ENCODE results near the gene LDB2. TPM values are rescaled to one million over a fixed set of nuclear protein-coding genes. Genes with fewer than 3 reads are reported as not detected.

Gene LDB2
- total RNA-seq, 2 donors from 2014 or later: 11.4 to 14.5 TPM

GRCh38 chr4:16714191-16714590 is 184.3 kb downstream of the LDB2 start:
- H3K4me1 Mint-ChIP-seq: no peaks in the 10 kb centered on the region
- peaks cover 11% of the 10 kb centered on the region for H3K9me3 Mint-ChIP-seq
- no peak for TF ChIP-seq CTCF (conservative IDR thresholded peaks at IDR 0.05)
- Histone ChIP-seq H3K36me3 (ENCODE audit: control insufficient read depth, insufficient read depth, low read length) (no peaks in the 10 kb centered on the region), H3K4me3 (ENCODE audit: low read length) (no peak overlapping the region), H3K27me3 (ENCODE audit: control insufficient read depth, insufficient read depth, low read length, poor library complexity, severe bottlenecking) (no peaks in the 10 kb centered on the region), H3K9me3 (ENCODE audit: control insufficient read depth, low read length) (peaks cover 8% of the 10 kb centered on the region), H3K4me1 (ENCODE audit: control insufficient read depth, insufficient read depth, low read length) (no peaks in the 10 kb centered on the region), H3K27ac (ENCODE audit: low read depth, low read length) (no peak overlapping the region), H3K9ac (ENCODE audit: extremely low read depth, low read length, poor library complexity, severe bottlenecking) (no peak overlapping the region)
- no peak for DNase-seq
- WGBS, 2 experiments (ENCODE audit: insufficient coverage in 1 of 2, insufficient read length in 1 of 2): 100% methylated on average over 1 of the region's 1 CpG; no CpG with 5 or more reads in 1 of the 2 experiments
- peaks cover 2% of the 10 kb centered on the region for H3K27me3 Mint-ChIP-seq (ENCODE audit: insufficient read depth)
- no peak overlapping the region for H3K27ac Mint-ChIP-seq
- H3K4me3 Mint-ChIP-seq: no peak overlapping the region
- H3K36me3 Mint-ChIP-seq (ENCODE audit: low read depth): no peaks in the 10 kb centered on the region

- no peak overlapping the region for H3K4me3 Mint-ChIP-seq
- no peak overlapping the region for H3K4me3 ChIP-seq (ENCODE audit: low read length)
- H3K9ac ChIP-seq (ENCODE audit: extremely low read depth, low read length, poor library complexity, severe bottlenecking): no peak overlapping the region
- H3K9me3 ChIP-seq (ENCODE audit: control insufficient read depth, low read length): peaks cover 8% of the 10 kb centered on the region
- no peaks in the 10 kb centered on the region for H3K27me3 ChIP-seq (ENCODE audit: control insufficient read depth, insufficient read depth, low read length, poor library complexity, severe bottlenecking)
- H3K4me1 Mint-ChIP-seq: no peaks in the 10 kb centered on the region
- H3K9me3 Mint-ChIP-seq: peaks cover 11% of the 10 kb centered on the region
- no peaks in the 10 kb centered on the region for H3K36me3 ChIP-seq (ENCODE audit: control insufficient read depth, insufficient read depth, low read length)
- H3K4me1 ChIP-seq (ENCODE audit: control insufficient read depth, insufficient read depth, low read length): no peaks in the 10 kb centered on the region
- no peaks in the 10 kb centered on the region for H3K36me3 Mint-ChIP-seq (ENCODE audit: low read depth)
- WGBS, 2 experiments (ENCODE audit: insufficient coverage in 1 of 2, insufficient read length in 1 of 2): 92 to 96% methylated on average over 3 of the region's 3 CpGs
- TF ChIP-seq CTCF (conservative IDR thresholded peaks at IDR 0.05): no peak
- H3K27ac Mint-ChIP-seq: no peak overlapping the region
- DNase-seq: no peak
- H3K27ac ChIP-seq (ENCODE audit: low read depth, low read length): no peak overlapping the region
- peaks cover 2% of the 10 kb centered on the region for H3K27me3 Mint-ChIP-seq (ENCODE audit: insufficient read depth)
Observed at GRCh38 chr4:16713696-16714095, 184.7 kb downstream of the LDB2 start.

- H3K36me3 Mint-ChIP-seq (ENCODE audit: low read depth): no peaks in the 10 kb centered on the region
Observed at GRCh38 chr4:16713271-16713670, 185.2 kb downstream of the LDB2 start.

More at GRCh38 chr4:16713271-16713670, 185.2 kb downstream of the LDB2 start:
- no peak for TF ChIP-seq CTCF (conservative IDR thresholded peaks at IDR 0.05)
- Mint-ChIP-seq H3K9me3 (peaks cover 11% of the 10 kb centered on the region), H3K4me1 (peaks cover 2% of the 10 kb centered on the region), H3K27me3 (ENCODE audit: insufficient read depth) (peaks cover 2% of the 10 kb centered on the region), H3K27ac (no peak overlapping the region), H3K4me3 (no peak overlapping the region)
- Histone ChIP-seq H3K36me3 (ENCODE audit: control insufficient read depth, insufficient read depth, low read length) (no peaks in the 10 kb centered on the region), H3K27ac (ENCODE audit: low read depth, low read length) (no peak overlapping the region), H3K4me1 (ENCODE audit: control insufficient read depth, insufficient read depth, low read length) (no peaks in the 10 kb centered on the region), H3K9ac (ENCODE audit: extremely low read depth, low read length, poor library complexity, severe bottlenecking) (no peak overlapping the region), H3K9me3 (ENCODE audit: control insufficient read depth, low read length) (peaks cover 8% of the 10 kb centered on the region), H3K27me3 (ENCODE audit: control insufficient read depth, insufficient read depth, low read length, poor library complexity, severe bottlenecking) (no peaks in the 10 kb centered on the region), H3K4me3 (ENCODE audit: low read length) (no peak overlapping the region)
- DNase-seq: no peak
